WI38 (cell line): ENCODE data around the gene PHLDA1.

Source experiments
- H3K4me3 ChIP-seq: 2 replicates; pipeline ENCODE4 v1.5.1; 2011; ENCODE audit warnings: low read depth, mild to moderate bottlenecking, control low read depth, low read length
- CTCF ChIP-seq: IDR thresholded peaks from 2 replicates; pipeline ENCODE4 v1.5.1; 2012; ENCODE audit warnings: low read depth, mild to moderate bottlenecking, control low read depth, low read length

The PHLDA1 gene

DNA sequence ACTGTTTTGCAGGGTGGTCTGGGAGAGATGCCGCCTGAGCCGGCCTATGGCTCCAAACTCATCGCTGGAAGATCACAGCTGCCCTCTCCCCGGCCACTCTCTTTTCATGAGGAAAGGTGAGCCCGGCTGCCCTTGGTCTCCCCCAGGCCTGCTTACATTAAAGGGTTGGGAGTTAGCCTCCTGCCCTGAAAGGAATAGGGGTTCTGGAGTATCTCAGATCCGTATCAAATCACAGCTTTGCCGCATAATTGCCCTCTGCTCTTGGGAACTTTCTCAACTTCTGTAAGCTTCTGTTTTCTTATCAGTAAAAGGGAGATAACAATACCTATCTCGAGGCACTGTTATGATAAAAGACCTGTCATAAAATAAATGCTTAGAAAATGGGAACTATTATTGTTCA lies 17.6 kb downstream of the PHLDA1 start:
- no peak overlapping the region for H3K4me3 ChIP-seq
- no peak for TF ChIP-seq CTCF

- no peak for TF ChIP-seq CTCF
- H3K4me3 ChIP-seq: no peak overlapping the region
These were observed 18.0 kb downstream of the PHLDA1 start for GRCh38 chr12:76013603-76014002.

GRCh38 chr12:76012644-76013043 lies 18.9 kb downstream of the PHLDA1 start:
- TF ChIP-seq CTCF: no peak
- H3K4me3 ChIP-seq: no peak overlapping the region

DNA sequence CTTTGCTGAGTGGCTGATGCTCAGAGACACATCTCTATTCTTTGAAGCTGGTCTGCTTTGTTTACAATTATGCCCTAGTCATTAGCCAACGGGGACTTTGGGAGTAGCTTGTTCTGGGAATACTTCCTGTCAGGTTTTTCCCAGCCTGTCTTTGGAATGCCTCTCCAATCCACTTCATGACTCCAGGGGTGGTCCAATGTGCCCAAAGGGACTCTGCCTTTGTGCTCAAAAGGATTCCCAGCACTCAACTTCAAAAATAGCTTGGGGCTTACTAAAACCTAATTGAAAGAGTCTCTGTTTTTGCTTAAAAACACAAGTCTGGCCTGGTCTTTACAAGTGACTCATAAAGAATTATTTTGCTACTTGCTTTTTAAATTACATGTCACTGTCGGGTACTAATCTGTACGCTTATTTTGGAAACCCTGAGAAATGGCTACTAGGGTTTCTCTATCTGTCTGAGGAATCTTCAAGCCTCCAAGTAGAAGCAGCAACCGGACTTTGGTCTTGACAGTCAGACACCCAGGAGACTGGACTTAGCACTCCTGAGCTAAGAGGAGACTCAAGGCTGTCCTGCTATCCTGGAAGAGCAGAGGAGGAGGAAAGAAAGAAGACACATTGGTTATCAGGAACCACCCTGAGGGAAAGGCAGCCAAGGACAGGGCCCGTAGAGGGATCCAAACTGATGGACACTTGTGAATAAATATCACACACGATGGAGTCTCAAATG lies 20.7 kb downstream of the PHLDA1 start:
- H3K4me3 ChIP-seq: no peak overlapping the region
- no peak for TF ChIP-seq CTCF

DNA sequence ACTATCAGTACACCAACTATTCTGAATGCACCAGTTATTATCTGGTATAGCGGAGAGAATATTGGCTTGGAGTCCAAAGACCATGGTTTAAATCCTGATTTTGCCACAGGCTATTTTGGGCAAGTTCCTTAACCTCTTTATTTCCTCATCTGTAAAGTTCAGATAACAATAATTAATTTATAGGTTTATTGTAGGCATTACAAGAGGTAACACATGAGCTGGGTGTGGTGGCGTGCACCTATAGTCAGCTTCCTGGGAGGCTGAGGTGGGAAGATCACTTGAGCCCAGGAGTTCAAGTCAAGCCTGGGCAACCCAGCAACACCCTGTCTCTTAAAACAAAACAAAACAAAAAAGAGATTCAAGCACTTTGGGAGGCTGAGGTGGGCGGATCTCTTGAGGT lies 23.1 kb downstream of the PHLDA1 start:
- no peak overlapping the region for H3K4me3 ChIP-seq
- TF ChIP-seq CTCF: no peak

- no peak for TF ChIP-seq CTCF
- no peak overlapping the region for H3K4me3 ChIP-seq
These were observed 23.9 kb downstream of the PHLDA1 start for GRCh38 chr12:76007640-76008039.

GRCh38 chr12:76006028-76006925 lies 25.3 kb downstream of the PHLDA1 start:
- TF ChIP-seq CTCF: no peak
- H3K4me3 ChIP-seq: no peak overlapping the region
